Mesothelial cell of epicardium (in vitro differentiated cells): Measurements from ENCODE around the gene IL13RA1. TPM values are rescaled to one million over a fixed set of nuclear protein-coding genes. Genes with fewer than 3 reads are reported as not detected.
"Not testable (repeated sequence)": the region's sequence is repeated elsewhere in the genome, so short reads cannot be mapped to it uniquely, and the experiment has no call there.

ENCODE experiments used
- DNase-seq, 2 experiments: peaks; one replicate each; pipeline ENCODE4 v3.0.0; 2021; ENCODE audit warnings: low spot score in 2 of 2; ENCODE audit not compliant: unreplicated experiment in 2 of 2
- H3K27ac Mint-ChIP-seq: 2 replicates; pipeline ENCODE4 v1.8.0; 2021; ENCODE audit warnings: mixed read lengths
- H3K27me3 Mint-ChIP-seq: 2 replicates; pipeline ENCODE4 v1.8.0; 2021; ENCODE audit warnings: low read depth, mixed read lengths
- H3K36me3 Mint-ChIP-seq: 2 replicates; pipeline ENCODE4 v1.8.0; 2021; ENCODE audit warnings: mixed read lengths
- H3K4me1 Mint-ChIP-seq: 2 replicates; pipeline ENCODE4 v1.8.0; 2021; ENCODE audit warnings: mixed read lengths
- H3K4me3 Mint-ChIP-seq: 2 replicates; pipeline ENCODE4 v1.8.0; 2021; ENCODE audit warnings: mild to moderate bottlenecking, moderate library complexity, mixed read lengths
- H3K9me3 Mint-ChIP-seq: 2 replicates; pipeline ENCODE4 v1.8.0; 2021; ENCODE audit warnings: mixed read lengths
- total RNA-seq: library from RNA; stranded (reverse); gene quantifications from 3 replicates; pipeline ENCODE4 v1.2.1, GENCODE V29; 2021
- TF ChIP-seq, protein P1 (sequence below): fragments of 200-600 bp; sonication (generic); IDR thresholded peaks from one replicate; pipeline ENCODE4 v1.5.0; 2021; ENCODE audit warnings: antibody characterized with exemption; ENCODE audit not compliant: unreplicated experiment

IL13RA1 gene
- total RNA-seq, 1 donor from 2014 or later, result 24.5 TPM

GRCh38 chrX:118729042-118729652, 1.7 kb downstream of the IL13RA1 start:
- peaks cover 3% of the 10 kb centered on the region for H3K36me3 Mint-ChIP-seq
- H3K9me3 Mint-ChIP-seq, result peaks cover 25% of the 10 kb centered on the region
- H3K4me1 Mint-ChIP-seq, result peaks cover 16% of the 10 kb centered on the region
- peak overlapping the region; percentile 74 for H3K4me3 Mint-ChIP-seq
- TF ChIP-seq, protein P1, sequence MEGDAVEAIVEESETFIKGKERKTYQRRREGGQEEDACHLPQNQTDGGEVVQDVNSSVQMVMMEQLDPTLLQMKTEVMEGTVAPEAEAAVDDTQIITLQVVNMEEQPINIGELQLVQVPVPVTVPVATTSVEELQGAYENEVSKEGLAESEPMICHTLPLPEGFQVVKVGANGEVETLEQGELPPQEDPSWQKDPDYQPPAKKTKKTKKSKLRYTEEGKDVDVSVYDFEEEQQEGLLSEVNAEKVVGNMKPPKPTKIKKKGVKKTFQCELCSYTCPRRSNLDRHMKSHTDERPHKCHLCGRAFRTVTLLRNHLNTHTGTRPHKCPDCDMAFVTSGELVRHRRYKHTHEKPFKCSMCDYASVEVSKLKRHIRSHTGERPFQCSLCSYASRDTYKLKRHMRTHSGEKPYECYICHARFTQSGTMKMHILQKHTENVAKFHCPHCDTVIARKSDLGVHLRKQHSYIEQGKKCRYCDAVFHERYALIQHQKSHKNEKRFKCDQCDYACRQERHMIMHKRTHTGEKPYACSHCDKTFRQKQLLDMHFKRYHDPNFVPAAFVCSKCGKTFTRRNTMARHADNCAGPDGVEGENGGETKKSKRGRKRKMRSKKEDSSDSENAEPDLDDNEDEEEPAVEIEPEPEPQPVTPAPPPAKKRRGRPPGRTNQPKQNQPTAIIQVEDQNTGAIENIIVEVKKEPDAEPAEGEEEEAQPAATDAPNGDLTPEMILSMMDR, result no peak
- DNase-seq, result no peak
- H3K27me3 Mint-ChIP-seq, result no peaks in the 10 kb centered on the region
- no peak overlapping the region for H3K27ac Mint-ChIP-seq

- H3K9me3 Mint-ChIP-seq, result peaks cover 33% of the 10 kb centered on the region
- H3K27me3 Mint-ChIP-seq, result no peaks in the 10 kb centered on the region
- DNase-seq, result no peak
- H3K4me3 Mint-ChIP-seq, result no peak overlapping the region
- H3K27ac Mint-ChIP-seq, result no peak overlapping the region
- peaks cover 3% of the 10 kb centered on the region for H3K36me3 Mint-ChIP-seq
- peaks cover 13% of the 10 kb centered on the region for H3K4me1 Mint-ChIP-seq
- TF ChIP-seq, protein P1, result no peak
These were observed 3.3 kb downstream of the IL13RA1 start for GRCh38 chrX:118730500-118731247.

DNA sequence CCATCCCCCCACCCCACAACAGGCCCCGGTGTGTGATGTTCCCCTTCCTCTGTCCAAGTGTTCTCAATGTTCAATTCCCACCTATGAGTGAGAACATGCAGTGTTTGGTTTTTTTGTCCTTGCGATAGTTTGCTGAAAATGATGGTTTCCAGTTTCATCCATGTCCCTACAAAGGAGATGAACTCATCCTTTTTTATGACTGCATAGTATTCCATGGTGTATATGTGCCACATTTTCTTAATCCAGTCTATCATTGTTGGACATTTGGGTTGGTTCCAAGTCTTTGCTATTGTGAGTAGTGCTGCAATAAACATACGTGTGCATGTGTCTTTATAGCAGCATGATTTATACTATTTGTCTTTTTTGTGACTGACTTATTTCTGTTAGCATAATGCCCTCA, 5.1 kb downstream of the IL13RA1 start:
- H3K4me3 Mint-ChIP-seq, DNase-seq, H3K27ac Mint-ChIP-seq, H3K27me3 Mint-ChIP-seq, H3K36me3 Mint-ChIP-seq: not testable (repeated sequence)
- Mint-ChIP-seq H3K4me1 (peaks cover 11% of the 10 kb centered on the region), H3K9me3 (peaks cover 47% of the 10 kb centered on the region)

DNA sequence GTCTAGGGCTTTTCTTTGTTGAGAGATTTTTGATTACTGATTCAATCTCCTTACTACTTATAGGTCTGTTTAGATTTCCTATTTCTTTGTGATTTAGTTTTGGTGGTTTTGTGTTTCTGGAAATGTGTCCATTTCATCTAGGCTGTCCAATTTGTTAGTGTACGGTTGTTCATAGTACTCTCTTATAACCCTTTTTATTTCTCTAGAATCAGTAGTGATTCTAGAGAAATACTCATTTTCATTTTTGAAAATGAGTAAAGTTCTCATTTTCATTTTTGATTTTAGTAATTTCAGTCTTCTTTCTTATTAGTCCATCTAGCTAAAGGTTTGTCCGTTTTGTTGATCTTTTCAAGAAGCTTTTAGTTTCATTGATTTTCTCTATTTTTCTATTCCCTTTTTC, 7.5 kb downstream of the IL13RA1 start:
- H3K27me3 Mint-ChIP-seq, result no peaks in the 10 kb centered on the region
- no peak overlapping the region for H3K27ac Mint-ChIP-seq
- TF ChIP-seq, protein P1, result no peak
- no peak overlapping the region for H3K4me3 Mint-ChIP-seq
- peaks cover 52% of the 10 kb centered on the region for H3K9me3 Mint-ChIP-seq
- H3K4me1 Mint-ChIP-seq, result peaks cover 5% of the 10 kb centered on the region
- H3K36me3 Mint-ChIP-seq, result peaks cover 9% of the 10 kb centered on the region
- no peak for DNase-seq

GRCh38 chrX:118736394-118737010, 9.1 kb downstream of the IL13RA1 start:
- TF ChIP-seq, protein P1, result no peak
- Mint-ChIP-seq H3K27ac (no peak overlapping the region), H3K4me1 (no peaks in the 10 kb centered on the region), H3K36me3 (peaks cover 9% of the 10 kb centered on the region), H3K9me3 (peaks cover 52% of the 10 kb centered on the region), H3K4me3 (no peak overlapping the region), H3K27me3 (no peaks in the 10 kb centered on the region)
- no peak for DNase-seq

GRCh38 chrX:118739577-118739976, 12.2 kb downstream of the IL13RA1 start:
- TF ChIP-seq, protein P1, result no peak
- H3K36me3 Mint-ChIP-seq, result peaks cover 12% of the 10 kb centered on the region
- no peak for DNase-seq
- no peak overlapping the region for H3K27ac Mint-ChIP-seq
- no peaks in the 10 kb centered on the region for H3K27me3 Mint-ChIP-seq
- peaks cover 31% of the 10 kb centered on the region for H3K9me3 Mint-ChIP-seq
- no peaks in the 10 kb centered on the region for H3K4me1 Mint-ChIP-seq
- no peak overlapping the region for H3K4me3 Mint-ChIP-seq
